DOHH2 (cell line): ENCODE results near the gene CAPRIN1.

Source experiments
- H3F3A ChIP-seq: fragments of 200-600 bp; sonication (generic), shearing (Covaris generic); 2 replicates; pipeline ENCODE4 v1.6.0; 2016; ENCODE audit warnings: antibody characterized with exemption, mild to moderate bottlenecking; ENCODE audit not compliant: control insufficient read depth, insufficient read depth
- H3K27ac ChIP-seq: fragments of 200-600 bp; sonication (generic); 2 replicates; pipeline ENCODE4 v1.5.1; 2014; ENCODE audit warnings: low read depth, mild to moderate bottlenecking, low read length, moderate library complexity
- H3K27me3 ChIP-seq: fragments of 200-600 bp; sonication (generic); 2 replicates; pipeline ENCODE4 v1.6.1; 2014; ENCODE audit warnings: mild to moderate bottlenecking, low read length, mixed read lengths; ENCODE audit not compliant: control insufficient read depth
- H3K36me3 ChIP-seq: fragments of 200-600 bp; sonication (generic); 2 replicates; pipeline ENCODE4 v1.6.1; 2014; ENCODE audit warnings: mild to moderate bottlenecking, low read length, moderate library complexity, mixed read lengths; ENCODE audit not compliant: control insufficient read depth
- H3K4me1 ChIP-seq: fragments of 200-600 bp; sonication (generic); 2 replicates; pipeline ENCODE4 v1.6.1; 2014; ENCODE audit warnings: mild to moderate bottlenecking, low read length, mixed read lengths; ENCODE audit not compliant: control insufficient read depth
- H3K4me2 ChIP-seq: fragments of 200-600 bp; sonication (generic); 2 replicates; pipeline ENCODE4 v1.6.0; 2014; ENCODE audit warnings: mild to moderate bottlenecking, low read length, moderate library complexity
- H3K4me3 ChIP-seq: fragments of 200-600 bp; sonication (generic); 2 replicates; pipeline ENCODE4 v1.5.1; 2014; ENCODE audit warnings: mild to moderate bottlenecking, low read length, mixed read lengths
- H3K79me2 ChIP-seq: fragments of 200-600 bp; sonication (generic); 2 replicates; pipeline ENCODE4 v1.6.1; 2014; ENCODE audit warnings: mild to moderate bottlenecking, low read length, mixed read lengths; ENCODE audit not compliant: control insufficient read depth
- H3K9me2 ChIP-seq: fragments of 200-600 bp; sonication (generic); replicated peaks from 2 replicates; pipeline ENCODE4 v1.6.1; 2014; ENCODE audit warnings: mild to moderate bottlenecking, low read length, mixed read lengths; ENCODE audit not compliant: control insufficient read depth
- H3K9me3 ChIP-seq: fragments of 200-600 bp; sonication (generic); 2 replicates; pipeline ENCODE4 v1.6.1; 2014; ENCODE audit warnings: antibody characterized with exemption, low read length, mixed read lengths; ENCODE audit not compliant: control insufficient read depth, insufficient read depth
- H4K20me1 ChIP-seq: fragments of 200-600 bp; sonication (generic); 2 replicates; pipeline ENCODE4 v1.6.0; 2014; ENCODE audit warnings: low read depth, mild to moderate bottlenecking, antibody characterized with exemption, low read length, moderate library complexity; ENCODE audit not compliant: control insufficient read depth, insufficient read depth
- CTCF ChIP-seq: fragments of 200-600 bp; sonication (generic); IDR thresholded peaks from one replicate; pipeline ENCODE4 v1.5.1; 2014; ENCODE audit warnings: antibody characterized with exemption, mild to moderate bottlenecking, low read depth, low read length; ENCODE audit not compliant: poor library complexity, severe bottlenecking
- EZH2phosphoT487 ChIP-seq: fragments of 200-600 bp; sonication (generic); IDR thresholded peaks from 2 replicates; pipeline ENCODE4 v1.6.1; 2017; ENCODE audit warnings: borderline replicate concordance, mild to moderate bottlenecking, antibody characterized with exemption, low read length, moderate library complexity, mixed read lengths

The CAPRIN1 gene

GRCh38 chr11:34124885-34125668, 73.5 kb downstream of the CAPRIN1 start:
- TF ChIP-seq EZH2phosphoT487 = no peak
- TF ChIP-seq CTCF = no peak
- Histone ChIP-seq H3K4me3 (no peak overlapping the region), H3K36me3 (peaks cover 91% of the 10 kb centered on the region), H4K20me1 (no peaks in the 10 kb centered on the region), H3K79me2 (no peaks in the 10 kb centered on the region), H3K27me3 (no peaks in the 10 kb centered on the region), H3K9me3 (no peaks in the 10 kb centered on the region), H3F3A (0 out of 2 replicates have a peak, but pooled peaks cover 2% of the 10 kb centered on the region), H3K4me1 (no peaks in the 10 kb centered on the region), H3K27ac (no peak overlapping the region), H3K9me2 (no peaks in the 10 kb centered on the region), H3K4me2 (no peak overlapping the region)

DNA sequence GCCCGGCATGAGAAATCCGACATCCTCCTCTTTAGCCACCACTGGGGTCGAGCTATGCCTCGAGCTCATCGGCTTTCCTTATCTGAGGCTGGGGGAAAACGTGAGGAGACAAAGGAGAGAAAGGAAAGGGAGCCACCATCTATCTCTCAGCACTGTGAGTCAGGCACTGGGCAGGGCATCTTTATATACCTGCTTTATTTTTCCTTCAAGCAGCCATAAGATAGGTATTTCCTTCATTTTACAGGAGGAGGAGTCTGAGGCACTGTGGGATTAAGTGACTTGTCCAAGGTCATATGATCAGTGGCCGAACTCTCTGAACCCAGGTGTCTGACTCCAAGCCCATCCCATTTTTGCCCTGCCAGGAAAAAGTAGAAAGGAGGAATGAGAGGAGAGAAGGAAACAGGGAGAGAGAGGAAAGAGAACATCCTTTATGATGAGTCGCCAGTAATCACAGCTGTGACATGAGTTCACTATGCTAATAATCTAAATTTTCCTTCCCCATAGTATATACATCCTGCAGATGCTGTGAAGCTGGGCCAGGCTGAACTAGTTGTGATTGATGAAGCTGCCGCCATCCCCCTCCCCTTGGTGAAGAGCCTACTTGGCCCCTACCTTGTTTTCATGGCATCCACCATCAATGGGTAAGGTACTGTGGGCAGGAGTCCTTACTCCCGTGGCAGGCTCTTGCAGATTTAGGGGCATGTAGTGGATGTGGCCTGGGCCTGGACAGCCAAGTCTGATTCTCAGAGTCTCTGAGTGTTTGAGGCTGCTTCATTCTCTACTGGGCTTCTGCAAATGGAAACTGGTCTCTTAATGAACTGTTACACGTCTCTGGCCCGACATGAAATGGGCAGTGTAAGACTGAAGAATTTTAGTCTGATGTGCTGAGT, 75.7 kb downstream of the CAPRIN1 start:
- Histone ChIP-seq H3K79me2 (no peaks in the 10 kb centered on the region), H3K36me3 (peaks cover 93% of the 10 kb centered on the region), H3K9me2 (no peaks in the 10 kb centered on the region)

GRCh38 chr11:34128824-34129223, 77.3 kb downstream of the CAPRIN1 start:
- no peak for TF ChIP-seq CTCF
- TF ChIP-seq EZH2phosphoT487 = no peak
- H3K27ac ChIP-seq = no peak overlapping the region
- H3K9me3 ChIP-seq = no peaks in the 10 kb centered on the region
- H3K79me2 ChIP-seq = no peaks in the 10 kb centered on the region
- H4K20me1 ChIP-seq = no peaks in the 10 kb centered on the region
- no peaks in the 10 kb centered on the region for H3K27me3 ChIP-seq
- H3K4me1 ChIP-seq = no peaks in the 10 kb centered on the region
- H3K9me2 ChIP-seq = no peaks in the 10 kb centered on the region
- 0 out of 2 replicates have a peak, but pooled peaks cover 2% of the 10 kb centered on the region for H3F3A ChIP-seq
- H3K4me2 ChIP-seq = no peak overlapping the region
- H3K36me3 ChIP-seq = peaks cover 91% of the 10 kb centered on the region
- H3K4me3 ChIP-seq = no peak overlapping the region

More for the DNA sequence above, 75.7 kb downstream of the CAPRIN1 start:
- Histone ChIP-seq H3K4me2 (no peak overlapping the region), H3K27me3 (no peaks in the 10 kb centered on the region), H3K27ac (no peak overlapping the region), H3K4me3 (no peak overlapping the region), H3K4me1 (no peaks in the 10 kb centered on the region), H4K20me1 (no peaks in the 10 kb centered on the region), H3F3A (0 out of 2 replicates have a peak, but pooled peaks cover 2% of the 10 kb centered on the region), H3K9me3 (no peaks in the 10 kb centered on the region)
- TF ChIP-seq CTCF (no peak), EZH2phosphoT487 (no peak)
